KMS-11 (cell line): ENCODE measurements around the gene ADO.

Experiments used
- H2AFZ ChIP-seq: fragments of 200-600 bp; sonication (generic); 2 replicates; pipeline ENCODE4 v1.6.1; 2016; ENCODE audit warnings: antibody characterized with exemption, mixed run types, low read depth
- H3K27ac ChIP-seq: fragments of 200-600 bp; sonication (generic); 2 replicates; pipeline ENCODE4 v1.6.1; 2016; ENCODE audit warnings: mild to moderate bottlenecking, mixed run types
- H3K27me3 ChIP-seq: fragments of 200-600 bp; sonication (generic); 2 replicates; pipeline ENCODE4 v1.6.1; 2017; ENCODE audit warnings: mild to moderate bottlenecking, low read depth, mixed run types, moderate library complexity; ENCODE audit not compliant: insufficient read depth
- H3K36me3 ChIP-seq: fragments of 200-600 bp; sonication (generic); 2 replicates; pipeline ENCODE4 v1.6.1; 2017; ENCODE audit warnings: mild to moderate bottlenecking, mixed run types; ENCODE audit not compliant: insufficient read depth
- H3K4me1 ChIP-seq: fragments of 200-600 bp; sonication (generic); 2 replicates; pipeline ENCODE4 v1.6.1; 2016; ENCODE audit warnings: mild to moderate bottlenecking, low read depth, mixed run types; ENCODE audit not compliant: poor library complexity, severe bottlenecking
- H3K4me2 ChIP-seq: fragments of 200-600 bp; sonication (generic); 2 replicates; pipeline ENCODE4 v1.7.0; 2016; ENCODE audit warnings: mild to moderate bottlenecking, mixed run types
- H3K4me3 ChIP-seq: fragments of 200-600 bp; sonication (generic); IDR thresholded peaks from 2 replicates; pipeline ENCODE4 v1.6.1; 2017; ENCODE audit warnings: low read depth, low read length, mixed read lengths; ENCODE audit not compliant: insufficient read depth
- H3K79me2 ChIP-seq: fragments of 200-600 bp; sonication (generic); 2 replicates; pipeline ENCODE4 v1.6.1; 2016; ENCODE audit warnings: low read depth, mixed run types; ENCODE audit not compliant: insufficient read depth
- H3K9ac ChIP-seq: fragments of 200-600 bp; sonication (generic); 2 replicates; pipeline ENCODE4 v1.6.1; 2016; ENCODE audit warnings: mild to moderate bottlenecking, mixed run types
- H4K20me1 ChIP-seq: fragments of 200-600 bp; sonication (generic); 2 replicates; pipeline ENCODE4 v1.6.1; 2016; ENCODE audit warnings: mild to moderate bottlenecking, mixed run types; ENCODE audit not compliant: insufficient read depth
- CTCF ChIP-seq: fragments of 200-600 bp; sonication (generic); conservative IDR thresholded peaks from 2 replicates; pipeline ENCODE4 v1.6.1; 2017; ENCODE audit warnings: low read depth, mild to moderate bottlenecking, antibody characterized with exemption, low read length, moderate library complexity, mixed read lengths

The ADO gene

GRCh38 chr10:62765726-62766125 is 38.8 kb upstream of the ADO start:
- Histone ChIP-seq H3K4me2 (no peak overlapping the region), H3K4me3 (no peak overlapping the region), H3K27me3 (no peaks in the 10 kb centered on the region), H3K79me2 (no peaks in the 10 kb centered on the region), H2AFZ (no peak overlapping the region), H3K4me1 (peaks cover 18% of the 10 kb centered on the region), H3K36me3 (no peaks in the 10 kb centered on the region), H3K27ac (no peak overlapping the region), H3K9ac (no peak overlapping the region), H4K20me1 (no peaks in the 10 kb centered on the region)
- no peak for TF ChIP-seq CTCF

DNA sequence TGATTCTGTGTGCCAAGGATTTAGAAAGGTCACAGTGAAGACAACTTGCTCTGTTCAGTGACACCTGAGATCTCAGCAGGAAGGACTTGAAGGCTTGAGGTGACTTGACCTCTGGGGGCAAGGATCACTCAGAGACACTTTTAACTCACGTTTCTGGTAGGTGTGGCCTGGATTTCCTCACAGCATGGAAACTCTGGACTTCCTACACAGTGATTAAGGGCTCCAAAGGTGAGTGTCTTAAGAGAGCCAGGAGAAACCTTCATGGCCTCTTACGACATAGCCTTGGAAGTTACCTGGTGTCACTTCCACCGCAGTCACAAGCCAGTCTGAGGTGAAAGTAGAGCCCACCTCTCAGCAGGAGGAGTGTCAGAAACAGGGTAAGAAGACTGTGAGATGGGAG is 38.1 kb upstream of the ADO start:
- Histone ChIP-seq H3K4me3 (no peak overlapping the region), H3K4me1 (peaks cover 19% of the 10 kb centered on the region), H3K27ac (no peak overlapping the region), H3K9ac (no peak overlapping the region), H3K27me3 (no peaks in the 10 kb centered on the region), H3K36me3 (no peaks in the 10 kb centered on the region), H3K4me2 (no peak overlapping the region), H3K79me2 (no peaks in the 10 kb centered on the region), H4K20me1 (no peaks in the 10 kb centered on the region), H2AFZ (no peak overlapping the region)
- TF ChIP-seq CTCF: no peak

- Histone ChIP-seq H3K79me2 (no peaks in the 10 kb centered on the region), H3K36me3 (no peaks in the 10 kb centered on the region), H3K9ac (no peak overlapping the region; the same call in 1 of the 2 replicates), H3K4me2 (peak overlapping the region; percentile 27; the same call in 1 of the 2 replicates), H3K27me3 (no peaks in the 10 kb centered on the region), H4K20me1 (no peaks in the 10 kb centered on the region), H3K4me1 (peaks cover 19% of the 10 kb centered on the region), H2AFZ (peak overlapping the region; percentile 17; the same call in 1 of the 2 replicates), H3K4me3 (no peak overlapping the region), H3K27ac (no peak overlapping the region; the same call in 1 of the 2 replicates)
- TF ChIP-seq CTCF: no peak
These were observed 34.8 kb upstream of the ADO start for GRCh38 chr10:62769574-62770242.

- TF ChIP-seq CTCF: no peak
- Histone ChIP-seq H3K9ac (no peak overlapping the region), H4K20me1 (no peaks in the 10 kb centered on the region), H3K4me2 (no peak overlapping the region), H3K27me3 (no peaks in the 10 kb centered on the region), H3K79me2 (no peaks in the 10 kb centered on the region), H3K27ac (no peak overlapping the region), H3K36me3 (no peaks in the 10 kb centered on the region), H3K4me1 (peaks cover 29% of the 10 kb centered on the region), H2AFZ (no peak overlapping the region), H3K4me3 (no peak overlapping the region)
These were observed 32.1 kb upstream of the ADO start for GRCh38 chr10:62772186-62772974.
